Measurements from ENCODE around the gene CDH13.

Gene CDH13

GRCh38 chr16:83393196-83393981 lies 766.6 kb downstream of the CDH13 start:
- no peak for DNase-seq

GRCh38 chr16:83397601-83398291 lies 771.0 kb downstream of the CDH13 start:
- no peak for DNase-seq

GRCh38 chr16:83400234-83400633 lies 773.5 kb downstream of the CDH13 start:
- no peak for DNase-seq

- no peak for DNase-seq
Measured at GRCh38 chr16:83402160-83402814, 775.5 kb downstream of the CDH13 start.

GRCh38 chr16:83402967-83403366 lies 776.2 kb downstream of the CDH13 start:
- no peak for DNase-seq

- no peak for DNase-seq
Measured at GRCh38 chr16:83403761-83404160, 777.0 kb downstream of the CDH13 start.

GRCh38 chr16:83404261-83404660 lies 777.5 kb downstream of the CDH13 start:
- DNase-seq: no peak

GRCh38 chr16:83407928-83408327 lies 781.2 kb downstream of the CDH13 start:
- no peak for DNase-seq

GRCh38 chr16:83409347-83409746 lies 782.6 kb downstream of the CDH13 start:
- no peak for DNase-seq

GRCh38 chr16:83418565-83418964 lies 791.8 kb downstream of the CDH13 start:
- DNase-seq: no peak

- no peak for DNase-seq
Measured at GRCh38 chr16:83420206-83420760, 793.5 kb downstream of the CDH13 start.

GRCh38 chr16:83433201-83433600 lies 806.4 kb downstream of the CDH13 start:
- DNase-seq: no peak

GRCh38 chr16:83437036-83437435 lies 810.3 kb downstream of the CDH13 start:
- DNase-seq: no peak

- DNase-seq: no peak
Measured at GRCh38 chr16:83438326-83438725, 811.6 kb downstream of the CDH13 start.

GRCh38 chr16:83439412-83439811 lies 812.6 kb downstream of the CDH13 start:
- no peak for DNase-seq

GRCh38 chr16:83441517-83441916 lies 814.7 kb downstream of the CDH13 start:
- DNase-seq: no peak

- no peak for DNase-seq
Measured at GRCh38 chr16:83443972-83444371, 817.2 kb downstream of the CDH13 start.

GRCh38 chr16:83447560-83447959 lies 820.8 kb downstream of the CDH13 start:
- no peak for DNase-seq

GRCh38 chr16:83449861-83450260 lies 823.1 kb downstream of the CDH13 start:
- no peak for DNase-seq

- no peak for DNase-seq
Measured at GRCh38 chr16:83453977-83454376, 827.2 kb downstream of the CDH13 start.

GRCh38 chr16:83455716-83456115 lies 828.9 kb downstream of the CDH13 start:
- no peak for DNase-seq

- DNase-seq: no peak
Measured at GRCh38 chr16:83456934-83457333, 830.2 kb downstream of the CDH13 start.

- no peak for DNase-seq
Measured at GRCh38 chr16:83458612-83459011, 831.8 kb downstream of the CDH13 start.

- DNase-seq: no peak
Measured at GRCh38 chr16:83464991-83465390, 838.2 kb downstream of the CDH13 start.
